HEK293T (cell line): ENCODE results near the gene SYNCRIP.

Experiments used
- SUZ12 ChIP-seq: fragments of 450-650 bp; IDR thresholded peaks from 2 replicates; pipeline ENCODE4 v1.6.1; 2016; ENCODE audit warnings: mild to moderate bottlenecking
- TARDBP ChIP-seq: fragments of 450-650 bp; IDR thresholded peaks from 2 replicates; pipeline ENCODE4 v1.6.1; 2016

DNA sequence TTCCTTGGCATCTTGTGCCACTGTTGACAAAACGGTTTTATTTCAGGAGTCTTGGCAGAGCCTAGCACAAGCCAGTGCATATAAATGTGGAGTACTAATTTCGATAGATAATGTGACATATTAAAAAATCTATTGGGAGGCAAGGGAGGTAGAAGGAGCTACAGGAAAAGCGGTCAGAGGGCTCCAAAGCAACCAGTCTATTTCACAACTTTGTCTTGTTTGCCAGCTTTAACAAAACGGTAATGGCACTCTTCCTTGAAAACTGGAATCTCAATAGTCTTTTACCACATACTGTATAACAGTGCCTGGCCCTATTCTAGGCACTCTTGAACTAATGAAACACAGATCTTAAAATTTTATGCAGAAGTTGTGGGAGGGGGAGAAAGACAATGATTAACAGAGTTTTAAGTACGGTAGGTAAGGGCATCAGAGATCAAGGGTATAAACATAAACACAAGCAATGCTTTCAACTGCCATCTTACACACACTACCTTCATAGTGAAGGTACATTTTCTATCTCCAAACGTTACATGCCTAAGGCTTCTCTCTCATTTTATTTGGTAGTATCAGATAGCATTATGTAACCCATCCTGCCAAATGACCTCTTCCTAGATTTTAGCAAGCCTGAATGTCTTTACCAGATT is 33.5 kb upstream of the SYNCRIP start:
- no peak for TF ChIP-seq SUZ12
- no peak for TF ChIP-seq TARDBP
